Left cardiac atrium (tissue), 4 donors: Measurements from ENCODE around the gene CYB561. TPM values are rescaled to one million over a fixed set of nuclear protein-coding genes. Genes with fewer than 3 reads are reported as not detected.

Experiments used
- ATAC-seq, 2 donors: fragments of 200-7000 bp; cut with Tn5 transposase; one replicate each; pipeline ENCODE4 v1.9.1; 2020; ENCODE audit warnings: mild to moderate bottlenecking in 2 of 2, moderate library complexity in 2 of 2
- DNase-seq: peaks from one replicate; pipeline ENCODE4 v3.0.0-alpha.2; 2020
- intact Hi-C, 2 donors: fragments of 100-400 bp; cut with DNase I; formaldehyde crosslinking; loops; one replicate each; pipeline versions ENCODE4 v1.14.1 to v1.15.1; 2022 to 2023
- long read RNA-seq: library from polyadenylated mRNA; unstranded; transcript quantifications from one replicate; pipeline ENCODE4 v2.0.0, GENCODE V29; 2021
- total RNA-seq, 2 donors: library from RNA; stranded (reverse); fragmentation: NEBNext Ultra II Directional; extraction: Animal tissue kit (Norgen Biotek cat#: 25700); gene quantifications; one replicate each; pipeline ENCODE4 v1.2.1, GENCODE V29; 2021
- donor health status: DM: no; HTN: yes; CAD: no.
- donor health status: DM: no; HTN: yes; CAD: no; lungs with severe emphysema.
- donor health status: DM: yes; HTN: yes; CAD: no.
- donor health status: Dilated cardiomyopathy.

The CYB561 gene
- total RNA-seq, result 10 to 100 TPM; 17.3 to 21.7 TPM
- long read RNA-seq, transcript CYB561-201 (6 exons, 3,001 nt), result major isoform, 5 of 19 reads
- long read RNA-seq, partial matches to known transcripts, result 1 of 19 reads
- long read RNA-seq, other reads (novel, unspliced or antisense), result 7 of 19 reads

GRCh38 chr17:63445954-63446752, at the start of gene CYB561:
Gene CYB561, minus strand, starts transcription at chr17:63446306. Its CDS starts 8,759 bp downstream, at chr17:63437547.
- intact Hi-C loops, result no loop called here
- ATAC-seq, result peak; percentile 87 to 89
- peak; percentile 86 for DNase-seq

GRCh38 chr17:63495491-63495890, 49.4 kb upstream of the CYB561 start:
- no peak for ATAC-seq

GRCh38 chr17:63494300-63494928, 48.3 kb upstream of the CYB561 start:
- no peak for ATAC-seq
- intact Hi-C loops, result no loop called here
- no peak for DNase-seq

More at GRCh38 chr17:63495491-63495890, 49.4 kb upstream of the CYB561 start:
- DNase-seq, result no peak
- intact Hi-C loops, result no loop called here

- no peak for DNase-seq
- intact Hi-C loops, result no loop called here
- ATAC-seq, result no peak
Measured at GRCh38 chr17:63493411-63493810, 47.3 kb upstream of the CYB561 start.

- ATAC-seq, result no peak
- intact Hi-C loops, result no loop called here
- DNase-seq, result no peak
Measured at GRCh38 chr17:63492940-63493339, 46.8 kb upstream of the CYB561 start.

- ATAC-seq (no peak), DNase-seq (no peak)
Measured at GRCh38 chr17:63491977-63492618, 46.0 kb upstream of the CYB561 start.

GRCh38 chr17:63491413-63491812, 45.3 kb upstream of the CYB561 start:
- intact Hi-C loops, result no loop called here
- DNase-seq (no peak), ATAC-seq (no peak)

More at GRCh38 chr17:63491977-63492618, 46.0 kb upstream of the CYB561 start:
- intact Hi-C loops, result no loop called here

GRCh38 chr17:63490858-63491400, 44.8 kb upstream of the CYB561 start:
- DNase-seq (no peak), ATAC-seq (no peak)
- intact Hi-C loops, result no loop called here

GRCh38 chr17:63490329-63490728, 44.2 kb upstream of the CYB561 start:
- ATAC-seq (no peak), DNase-seq (no peak)
- intact Hi-C loops, result no loop called here

GRCh38 chr17:63489291-63489690, 43.2 kb upstream of the CYB561 start:
- intact Hi-C loops, result no loop called here
- DNase-seq (no peak), ATAC-seq (no peak)

- intact Hi-C loops, result no loop called here
- no peak for ATAC-seq
- DNase-seq, result no peak
Measured at GRCh38 chr17:63488851-63489250, 42.7 kb upstream of the CYB561 start.

- no peak for DNase-seq
Measured at GRCh38 chr17:63487014-63487339, 40.9 kb upstream of the CYB561 start.

GRCh38 chr17:63486317-63487013, 40.4 kb upstream of the CYB561 start:
- no peak for ATAC-seq
- intact Hi-C loops, result no loop called here
- DNase-seq, result no peak

More at GRCh38 chr17:63487014-63487339, 40.9 kb upstream of the CYB561 start:
- intact Hi-C loops, result no loop called here
- ATAC-seq, result no peak

- ATAC-seq (no peak), DNase-seq (no peak)
- intact Hi-C loops, result no loop called here
Measured at GRCh38 chr17:63483655-63484575, 37.8 kb upstream of the CYB561 start.

GRCh38 chr17:63483038-63483437, 36.9 kb upstream of the CYB561 start:
- intact Hi-C loops, result no loop called here
- DNase-seq (no peak), ATAC-seq (no peak)

GRCh38 chr17:63482509-63482908, 36.4 kb upstream of the CYB561 start:
- DNase-seq (no peak), ATAC-seq (no peak)
- intact Hi-C loops, result no loop called here

GRCh38 chr17:63481488-63481870, 35.4 kb upstream of the CYB561 start:
- ATAC-seq (no peak), DNase-seq (no peak)
- intact Hi-C loops, result no loop called here

GRCh38 chr17:63480826-63481487, 34.9 kb upstream of the CYB561 start:
- intact Hi-C loops, result no loop called here
- ATAC-seq (no peak), DNase-seq (no peak)
